Stimulated activated CD4-positive, alpha-beta T cell treated with anti-CD3 and anti-CD28 coated beads, Interleukin-12 subunit alpha, Interleukin-12 subunit beta, amount 100 ng/mL, for 4 hours (primary cell): ENCODE data around the gene TNPO3.
"Not testable (repeated sequence)": the region's sequence is repeated elsewhere in the genome, so short reads cannot be mapped to it uniquely, and the experiment has no call there.

ENCODE experiments used
- DNase-seq: peaks from one replicate; pipeline ENCODE4 v3.0.0-alpha.2; 2020

Gene TNPO3

GRCh38 chr7:128954830-128955802 is 99.8 kb downstream of the TNPO3 start:
- DNase-seq: no peak

- no peak for DNase-seq
Measured at GRCh38 chr7:128954150-128954549, 100.8 kb downstream of the TNPO3 start.

GRCh38 chr7:128951296-128951695 is 103.6 kb downstream of the TNPO3 start:
- DNase-seq: no peak

GRCh38 chr7:128948976-128949760 is 105.7 kb downstream of the TNPO3 start:
- no peak for DNase-seq

GRCh38 chr7:128948312-128948973 is 106.5 kb downstream of the TNPO3 start:
- DNase-seq: no peak

GRCh38 chr7:128947854-128948253 is 107.1 kb downstream of the TNPO3 start:
- DNase-seq: no peak

GRCh38 chr7:128946936-128947830 is 107.7 kb downstream of the TNPO3 start:
- no peak for DNase-seq

GRCh38 chr7:128945668-128946366 is 109.1 kb downstream of the TNPO3 start:
- no peak for DNase-seq

GRCh38 chr7:128944487-128945236 is 110.2 kb downstream of the TNPO3 start:
- no peak for DNase-seq

- not testable (repeated sequence) for DNase-seq
Measured at GRCh38 chr7:128943251-128943650, 111.7 kb downstream of the TNPO3 start.

- no peak for DNase-seq
Measured at GRCh38 chr7:128941946-128942526, 112.9 kb downstream of the TNPO3 start.

GRCh38 chr7:128941323-128941890 is 113.5 kb downstream of the TNPO3 start:
- DNase-seq: no peak

- no peak for DNase-seq
Measured at GRCh38 chr7:128940494-128941322, 114.2 kb downstream of the TNPO3 start.

GRCh38 chr7:128939861-128940410 is 115.0 kb downstream of the TNPO3 start:
- no peak for DNase-seq

GRCh38 chr7:128939075-128939860 is 115.6 kb downstream of the TNPO3 start:
- DNase-seq: no peak

- no peak for DNase-seq
Measured at GRCh38 chr7:128938544-128939074, 116.3 kb downstream of the TNPO3 start.
